ENCODE data around the gene NT5C.

The NT5C gene

DNA sequence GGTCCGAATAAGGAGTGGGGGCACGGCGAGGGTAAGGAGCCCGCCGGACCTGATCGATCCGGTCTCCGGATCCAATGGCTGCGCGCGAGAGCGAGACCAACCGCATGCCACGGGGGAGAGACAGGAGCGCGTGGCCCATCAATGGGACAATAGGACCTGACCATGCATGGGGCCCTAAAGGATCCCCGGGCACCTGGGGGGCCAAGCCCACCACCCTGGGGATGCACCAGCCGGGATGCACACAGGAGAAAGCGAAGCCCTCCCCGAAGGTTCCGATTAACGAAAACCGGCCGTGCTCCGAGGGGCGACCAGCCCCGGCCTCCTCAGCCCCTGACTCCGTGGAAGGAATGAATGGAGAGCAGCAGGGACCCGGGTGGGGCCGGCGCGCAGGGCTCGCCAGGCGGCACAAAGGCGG is 22.2 kb upstream of the NT5C start:
- DNase-seq (ENCODE audit: low spot score) = no peak
- Histone ChIP-seq H3K4me3 (peak overlapping the region; percentile 95), H3K27ac (peak overlapping the region in 1 of 2 donors; percentile 81)
- TF ChIP-seq, protein P1, sequence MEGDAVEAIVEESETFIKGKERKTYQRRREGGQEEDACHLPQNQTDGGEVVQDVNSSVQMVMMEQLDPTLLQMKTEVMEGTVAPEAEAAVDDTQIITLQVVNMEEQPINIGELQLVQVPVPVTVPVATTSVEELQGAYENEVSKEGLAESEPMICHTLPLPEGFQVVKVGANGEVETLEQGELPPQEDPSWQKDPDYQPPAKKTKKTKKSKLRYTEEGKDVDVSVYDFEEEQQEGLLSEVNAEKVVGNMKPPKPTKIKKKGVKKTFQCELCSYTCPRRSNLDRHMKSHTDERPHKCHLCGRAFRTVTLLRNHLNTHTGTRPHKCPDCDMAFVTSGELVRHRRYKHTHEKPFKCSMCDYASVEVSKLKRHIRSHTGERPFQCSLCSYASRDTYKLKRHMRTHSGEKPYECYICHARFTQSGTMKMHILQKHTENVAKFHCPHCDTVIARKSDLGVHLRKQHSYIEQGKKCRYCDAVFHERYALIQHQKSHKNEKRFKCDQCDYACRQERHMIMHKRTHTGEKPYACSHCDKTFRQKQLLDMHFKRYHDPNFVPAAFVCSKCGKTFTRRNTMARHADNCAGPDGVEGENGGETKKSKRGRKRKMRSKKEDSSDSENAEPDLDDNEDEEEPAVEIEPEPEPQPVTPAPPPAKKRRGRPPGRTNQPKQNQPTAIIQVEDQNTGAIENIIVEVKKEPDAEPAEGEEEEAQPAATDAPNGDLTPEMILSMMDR (IDR thresholded peaks at IDR 0.05) = no peak

DNA sequence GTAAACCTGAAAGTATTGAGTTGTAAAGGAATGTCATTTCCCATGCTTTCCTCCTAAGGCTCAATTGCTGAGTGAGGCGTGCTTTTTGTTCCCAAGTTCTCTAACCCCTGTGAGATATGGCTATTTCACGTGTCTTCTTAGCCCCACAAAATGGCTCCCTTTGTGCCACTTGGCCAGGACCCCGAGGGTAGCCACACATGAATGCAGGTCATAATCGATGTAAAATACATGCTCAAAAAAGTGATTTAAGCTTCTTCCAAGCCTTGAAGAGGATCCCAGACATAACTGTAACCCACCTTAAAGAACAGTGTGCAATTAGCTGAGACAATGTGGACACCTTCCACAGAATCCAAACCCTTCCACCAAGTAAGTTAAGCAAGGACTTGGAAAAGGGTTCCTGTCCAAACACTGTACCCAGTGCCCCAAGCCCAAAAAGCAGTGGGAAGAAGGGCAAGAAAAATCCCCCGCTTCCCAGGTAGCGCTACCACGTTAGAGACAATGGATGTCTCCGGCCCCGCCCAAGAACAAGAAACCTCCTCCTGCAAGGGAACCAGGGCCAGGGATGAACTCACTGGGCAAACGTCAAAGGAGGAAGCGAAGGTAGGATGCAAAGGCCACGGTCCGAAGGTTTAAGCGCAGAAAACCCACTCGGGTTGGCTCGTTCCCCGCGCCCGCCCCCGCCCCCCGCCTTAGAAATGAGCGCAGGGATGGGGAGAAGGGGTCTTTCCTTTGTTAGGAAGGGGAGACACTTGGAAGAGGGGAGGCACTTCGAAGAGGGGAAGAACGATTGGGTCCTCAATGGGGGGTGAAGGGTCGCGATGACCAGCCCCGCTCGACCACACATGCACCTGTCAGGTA is 21.6 kb upstream of the NT5C start:
- Histone ChIP-seq H3K27ac (no peak overlapping the region), H3K4me3 (peak overlapping the region; percentile 95)
- no peak for DNase-seq (ENCODE audit: low spot score)
- TF ChIP-seq, protein P1 (IDR thresholded peaks at IDR 0.05) = no peak

DNA sequence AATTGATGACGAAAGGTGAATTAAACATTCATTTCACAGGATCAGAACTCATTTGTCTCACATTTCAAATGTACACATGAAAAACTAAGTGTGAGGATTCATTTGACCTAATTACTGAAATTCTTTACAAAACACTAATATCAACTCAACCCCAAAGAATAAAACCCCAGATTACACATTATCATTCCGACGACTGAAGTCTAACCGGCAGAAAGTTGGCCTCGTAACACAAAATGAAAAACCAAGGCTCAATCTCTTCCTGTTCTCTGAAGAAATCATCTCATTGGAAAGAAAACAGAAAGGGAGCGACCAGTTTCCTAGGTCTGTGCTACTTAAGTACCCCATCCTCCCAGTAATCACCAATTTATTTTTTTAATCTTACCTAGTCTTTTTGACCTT is 21.0 kb upstream of the NT5C start:
- H3K27ac ChIP-seq = no peak overlapping the region
- TF ChIP-seq, protein P1 (IDR thresholded peaks at IDR 0.05) = no peak
- no peak for DNase-seq (ENCODE audit: low spot score)
- no peak overlapping the region for H3K4me3 ChIP-seq

DNA sequence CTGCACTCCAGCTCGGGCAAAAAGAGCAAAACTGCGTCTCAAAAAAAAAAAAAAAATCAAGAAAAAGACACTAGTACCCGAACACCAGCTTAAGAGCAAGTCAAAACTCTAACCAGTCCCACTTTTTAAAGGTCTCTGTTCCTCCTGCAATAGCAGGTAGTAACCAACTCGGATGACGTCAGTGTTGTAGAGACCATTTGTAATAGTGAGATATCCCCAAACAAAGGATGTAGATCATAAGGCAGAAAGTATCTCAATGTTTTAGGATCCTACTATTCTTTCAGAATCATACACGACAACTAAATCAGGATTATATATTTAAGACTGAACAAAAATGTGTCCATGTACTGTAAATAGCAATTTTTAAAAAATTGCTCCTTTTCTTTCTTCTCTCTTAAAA is 20.4 kb upstream of the NT5C start:
- Histone ChIP-seq H3K27ac (no peak overlapping the region), H3K4me3 (no peak overlapping the region)
- DNase-seq (ENCODE audit: low spot score) = no peak
- TF ChIP-seq, protein P1 (IDR thresholded peaks at IDR 0.05) = no peak

DNA sequence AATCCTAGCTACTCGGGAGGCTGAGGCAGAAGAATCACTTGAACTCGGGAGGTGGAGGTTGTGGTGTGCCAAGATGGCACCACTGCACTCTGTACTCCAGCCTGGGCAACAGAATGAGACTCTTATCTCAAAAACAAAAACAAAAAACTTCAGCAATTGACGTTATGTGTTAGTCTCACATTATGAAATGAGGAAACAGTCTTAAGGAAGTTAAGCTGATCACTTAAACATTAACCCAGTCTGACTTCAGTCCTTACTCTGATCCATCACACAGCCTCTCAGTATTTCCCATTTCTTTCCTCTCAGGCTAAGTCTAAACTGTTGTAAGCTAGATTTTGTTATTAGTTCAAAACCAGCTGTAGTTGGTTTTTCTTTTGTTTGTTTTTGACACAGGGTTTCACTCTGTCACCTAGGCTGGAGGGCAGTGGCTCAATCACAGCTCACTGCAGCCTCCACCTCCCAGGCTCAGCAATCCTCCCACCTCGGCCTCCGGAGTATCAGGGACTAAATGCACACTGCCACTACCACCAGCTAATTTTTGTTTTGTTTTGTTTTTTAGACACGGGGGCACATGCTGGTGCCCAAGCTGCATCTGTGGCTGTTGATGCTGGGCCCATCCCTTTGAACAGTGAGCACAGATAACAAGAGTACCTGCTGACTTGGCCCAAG is 16.5 kb upstream of the NT5C start:
- TF ChIP-seq, protein P1 (IDR thresholded peaks at IDR 0.05) = no peak
- no peak for DNase-seq (ENCODE audit: low spot score)
- H3K4me3 ChIP-seq = no peak overlapping the region
- H3K27ac ChIP-seq = no peak overlapping the region

DNA sequence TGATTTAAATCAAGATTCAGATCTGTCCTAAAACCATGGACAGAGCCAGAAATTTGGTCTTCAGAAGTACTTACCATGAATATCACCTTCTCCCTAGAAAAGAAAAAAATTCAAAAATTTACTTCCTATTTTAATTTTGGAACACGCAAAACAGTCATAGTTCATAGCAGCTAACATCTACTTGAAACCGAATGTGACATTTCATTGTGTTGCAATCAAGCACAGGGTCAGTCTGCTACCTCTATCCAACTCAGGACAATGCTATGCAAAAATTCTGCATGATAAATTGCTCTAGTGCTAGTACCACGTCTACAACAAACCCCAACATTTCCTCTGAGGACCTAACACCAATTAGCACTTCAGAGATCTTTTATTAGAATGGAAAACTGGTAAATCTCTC is 15.1 kb upstream of the NT5C start:
- no peak overlapping the region for H3K27ac ChIP-seq
- DNase-seq (ENCODE audit: low spot score) = no peak
- no peak overlapping the region for H3K4me3 ChIP-seq
- TF ChIP-seq, protein P1 (IDR thresholded peaks at IDR 0.05) = no peak
